GM23248 (cell line): ENCODE results near the gene SNTG2.

Experiments used
- EZH2 ChIP-seq: fragments of 200-600 bp; sonication (generic); IDR thresholded peaks from 2 replicates; pipeline ENCODE4 v1.6.1; 2018; ENCODE audit warnings: antibody characterized with exemption, mild to moderate bottlenecking; ENCODE audit not compliant: insufficient read depth, poor library complexity, severe bottlenecking
- EZH2phosphoT487 ChIP-seq: fragments of 200-600 bp; sonication (generic); IDR thresholded peaks from 2 replicates; pipeline ENCODE4 v1.6.1; 2018; ENCODE audit warnings: antibody characterized with exemption, moderate library complexity, mild to moderate bottlenecking, low read depth; ENCODE audit not compliant: insufficient read depth

DNA sequence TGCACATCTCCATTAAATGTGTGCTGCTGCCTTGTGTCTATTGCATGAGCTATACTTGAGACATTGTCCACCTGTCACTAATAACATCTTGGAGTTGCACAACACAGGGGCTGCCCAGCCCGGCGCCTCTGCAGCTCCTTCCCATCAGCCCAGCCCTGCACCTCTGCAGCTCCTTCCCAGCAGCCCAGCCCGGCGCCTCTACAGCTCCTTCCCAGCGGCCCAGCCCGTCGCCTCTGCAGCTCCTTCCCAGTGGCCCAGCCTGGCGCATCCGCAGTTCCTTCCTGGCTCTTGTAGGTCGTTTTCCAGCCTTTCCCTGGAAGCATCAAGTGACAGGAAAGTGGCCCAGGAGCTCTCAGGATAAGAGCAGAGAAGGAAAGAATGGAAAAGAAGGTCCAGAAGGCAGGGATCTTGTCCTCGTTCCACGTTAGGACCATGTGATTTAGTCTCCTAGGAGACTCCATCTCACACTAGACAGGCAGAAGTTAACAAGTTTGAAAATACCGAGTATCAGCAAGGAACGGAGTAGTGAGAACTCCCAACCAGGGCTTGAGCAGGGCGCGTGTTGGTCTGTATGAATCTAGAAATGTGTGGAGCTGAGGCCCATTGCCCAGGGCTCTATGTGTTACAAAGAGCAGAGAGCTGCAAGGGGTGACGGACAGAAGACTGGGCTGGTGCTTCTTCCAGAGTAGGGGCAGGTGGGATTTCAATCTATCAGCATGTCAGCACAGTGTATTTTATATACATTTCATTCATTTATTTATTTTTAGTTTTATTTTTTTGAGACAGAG lies 346.9 kb downstream of the SNTG2 start:
- no peak for TF ChIP-seq EZH2phosphoT487
- no peak for TF ChIP-seq EZH2
